GM23338 (cell line): ENCODE measurements around the gene APOOL.

Experiments
- CREB1 ChIP-seq: fragments of 250-450 bp; sonication (Bioruptor Pico); IDR thresholded peaks from 2 replicates; pipeline ENCODE4 v1.5.0; 2020; ENCODE audit warnings: low read depth, mild to moderate bottlenecking, moderate library complexity
- EZH2 ChIP-seq: fragments of 200-600 bp; sonication (generic); IDR thresholded peaks from one replicate; pipeline ENCODE4 v1.8.0; 2017; ENCODE audit warnings: antibody characterized with exemption, mild to moderate bottlenecking, low read depth; ENCODE audit not compliant: unreplicated experiment
- EZH2phosphoT487 ChIP-seq: fragments of 200-600 bp; sonication (generic); IDR thresholded peaks from one replicate; pipeline ENCODE4 v1.8.1; 2018; ENCODE audit warnings: antibody characterized with exemption; ENCODE audit not compliant: unreplicated experiment
- JUNB ChIP-seq: IDR thresholded peaks from one replicate; pipeline ENCODE4 v1.6.1; 2016; ENCODE audit warnings: antibody characterized with exemption; ENCODE audit not compliant: unreplicated experiment
- POLR2AphosphoS5 ChIP-seq: IDR thresholded peaks from 2 replicates; pipeline ENCODE4 v1.6.1; 2016; ENCODE audit warnings: antibody characterized with exemption, low read depth
- ZNF114 ChIP-seq: fragments of 250-450 bp; sonication (Bioruptor Pico); IDR thresholded peaks from 2 replicates; pipeline ENCODE4 v1.5.0; 2020; ENCODE audit warnings: mild to moderate bottlenecking, moderate library complexity
- TF ChIP-seq, protein P1 (sequence below), 2 experiments: fragments of 200-600 bp in 1 of 2; sonication (generic) in 1 of 2; conservative IDR thresholded peaks; 2 replicates each; pipeline versions ENCODE4 v1.5.1 to v1.6.1; 2016 to 2017; ENCODE audit warnings: antibody characterized with exemption in 2 of 2, low read depth in 2 of 2, mild to moderate bottlenecking in 2 of 2, moderate library complexity in 1 of 2
- TF ChIP-seq, protein P2 (sequence below): IDR thresholded peaks from one replicate; pipeline ENCODE4 v1.6.1; 2018; ENCODE audit warnings: antibody characterized with exemption; ENCODE audit not compliant: unreplicated experiment
- TF ChIP-seq, protein P3 (sequence below): IDR thresholded peaks from 2 replicates; pipeline ENCODE4 v1.6.1; 2016; ENCODE audit warnings: antibody characterized with exemption
- TF ChIP-seq, protein P4 (sequence below): fragments of 250-450 bp; sonication (Bioruptor Pico); IDR thresholded peaks from 2 replicates; pipeline ENCODE4 v1.5.0; 2020; ENCODE audit warnings: mild to moderate bottlenecking, moderate library complexity

DNA sequence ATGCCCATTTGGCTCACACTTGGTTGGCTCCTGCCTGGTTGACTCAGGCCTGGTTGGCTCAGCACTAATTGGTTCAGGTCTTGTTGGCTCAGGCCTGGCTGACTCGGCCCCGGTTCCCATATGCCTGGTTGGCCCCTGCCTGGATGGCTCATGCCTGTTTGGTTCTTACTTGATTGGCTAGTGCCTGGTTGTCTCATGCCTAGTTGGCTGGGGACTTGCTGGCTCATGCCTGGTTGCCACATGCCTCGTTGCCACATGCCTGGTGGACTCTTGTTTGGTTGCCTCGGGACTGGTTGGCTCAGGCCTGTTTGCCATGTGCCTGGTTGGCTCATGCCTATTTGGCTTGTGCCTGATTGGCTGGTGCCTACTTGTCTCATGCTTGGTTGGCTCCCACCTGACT lies 103.7 kb downstream of the APOOL start:
- TF ChIP-seq EZH2 (no peak), EZH2phosphoT487 (no peak), POLR2AphosphoS5 (no peak), ZNF114 (CRISPR knock-in tag) (no peak), CREB1 (no peak), JUNB (no peak)
- TF ChIP-seq, protein P1, sequence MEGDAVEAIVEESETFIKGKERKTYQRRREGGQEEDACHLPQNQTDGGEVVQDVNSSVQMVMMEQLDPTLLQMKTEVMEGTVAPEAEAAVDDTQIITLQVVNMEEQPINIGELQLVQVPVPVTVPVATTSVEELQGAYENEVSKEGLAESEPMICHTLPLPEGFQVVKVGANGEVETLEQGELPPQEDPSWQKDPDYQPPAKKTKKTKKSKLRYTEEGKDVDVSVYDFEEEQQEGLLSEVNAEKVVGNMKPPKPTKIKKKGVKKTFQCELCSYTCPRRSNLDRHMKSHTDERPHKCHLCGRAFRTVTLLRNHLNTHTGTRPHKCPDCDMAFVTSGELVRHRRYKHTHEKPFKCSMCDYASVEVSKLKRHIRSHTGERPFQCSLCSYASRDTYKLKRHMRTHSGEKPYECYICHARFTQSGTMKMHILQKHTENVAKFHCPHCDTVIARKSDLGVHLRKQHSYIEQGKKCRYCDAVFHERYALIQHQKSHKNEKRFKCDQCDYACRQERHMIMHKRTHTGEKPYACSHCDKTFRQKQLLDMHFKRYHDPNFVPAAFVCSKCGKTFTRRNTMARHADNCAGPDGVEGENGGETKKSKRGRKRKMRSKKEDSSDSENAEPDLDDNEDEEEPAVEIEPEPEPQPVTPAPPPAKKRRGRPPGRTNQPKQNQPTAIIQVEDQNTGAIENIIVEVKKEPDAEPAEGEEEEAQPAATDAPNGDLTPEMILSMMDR (conservative IDR thresholded peaks at IDR 0.05; ENCODE audit: low read depth in 2 of 2) = no peak
- TF ChIP-seq, protein P2, sequence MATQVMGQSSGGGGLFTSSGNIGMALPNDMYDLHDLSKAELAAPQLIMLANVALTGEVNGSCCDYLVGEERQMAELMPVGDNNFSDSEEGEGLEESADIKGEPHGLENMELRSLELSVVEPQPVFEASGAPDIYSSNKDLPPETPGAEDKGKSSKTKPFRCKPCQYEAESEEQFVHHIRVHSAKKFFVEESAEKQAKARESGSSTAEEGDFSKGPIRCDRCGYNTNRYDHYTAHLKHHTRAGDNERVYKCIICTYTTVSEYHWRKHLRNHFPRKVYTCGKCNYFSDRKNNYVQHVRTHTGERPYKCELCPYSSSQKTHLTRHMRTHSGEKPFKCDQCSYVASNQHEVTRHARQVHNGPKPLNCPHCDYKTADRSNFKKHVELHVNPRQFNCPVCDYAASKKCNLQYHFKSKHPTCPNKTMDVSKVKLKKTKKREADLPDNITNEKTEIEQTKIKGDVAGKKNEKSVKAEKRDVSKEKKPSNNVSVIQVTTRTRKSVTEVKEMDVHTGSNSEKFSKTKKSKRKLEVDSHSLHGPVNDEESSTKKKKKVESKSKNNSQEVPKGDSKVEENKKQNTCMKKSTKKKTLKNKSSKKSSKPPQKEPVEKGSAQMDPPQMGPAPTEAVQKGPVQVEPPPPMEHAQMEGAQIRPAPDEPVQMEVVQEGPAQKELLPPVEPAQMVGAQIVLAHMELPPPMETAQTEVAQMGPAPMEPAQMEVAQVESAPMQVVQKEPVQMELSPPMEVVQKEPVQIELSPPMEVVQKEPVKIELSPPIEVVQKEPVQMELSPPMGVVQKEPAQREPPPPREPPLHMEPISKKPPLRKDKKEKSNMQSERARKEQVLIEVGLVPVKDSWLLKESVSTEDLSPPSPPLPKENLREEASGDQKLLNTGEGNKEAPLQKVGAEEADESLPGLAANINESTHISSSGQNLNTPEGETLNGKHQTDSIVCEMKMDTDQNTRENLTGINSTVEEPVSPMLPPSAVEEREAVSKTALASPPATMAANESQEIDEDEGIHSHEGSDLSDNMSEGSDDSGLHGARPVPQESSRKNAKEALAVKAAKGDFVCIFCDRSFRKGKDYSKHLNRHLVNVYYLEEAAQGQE = no peak
- TF ChIP-seq, protein P3, sequence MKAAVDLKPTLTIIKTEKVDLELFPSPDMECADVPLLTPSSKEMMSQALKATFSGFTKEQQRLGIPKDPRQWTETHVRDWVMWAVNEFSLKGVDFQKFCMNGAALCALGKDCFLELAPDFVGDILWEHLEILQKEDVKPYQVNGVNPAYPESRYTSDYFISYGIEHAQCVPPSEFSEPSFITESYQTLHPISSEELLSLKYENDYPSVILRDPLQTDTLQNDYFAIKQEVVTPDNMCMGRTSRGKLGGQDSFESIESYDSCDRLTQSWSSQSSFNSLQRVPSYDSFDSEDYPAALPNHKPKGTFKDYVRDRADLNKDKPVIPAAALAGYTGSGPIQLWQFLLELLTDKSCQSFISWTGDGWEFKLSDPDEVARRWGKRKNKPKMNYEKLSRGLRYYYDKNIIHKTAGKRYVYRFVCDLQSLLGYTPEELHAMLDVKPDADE = no peak
- TF ChIP-seq, protein P4, sequence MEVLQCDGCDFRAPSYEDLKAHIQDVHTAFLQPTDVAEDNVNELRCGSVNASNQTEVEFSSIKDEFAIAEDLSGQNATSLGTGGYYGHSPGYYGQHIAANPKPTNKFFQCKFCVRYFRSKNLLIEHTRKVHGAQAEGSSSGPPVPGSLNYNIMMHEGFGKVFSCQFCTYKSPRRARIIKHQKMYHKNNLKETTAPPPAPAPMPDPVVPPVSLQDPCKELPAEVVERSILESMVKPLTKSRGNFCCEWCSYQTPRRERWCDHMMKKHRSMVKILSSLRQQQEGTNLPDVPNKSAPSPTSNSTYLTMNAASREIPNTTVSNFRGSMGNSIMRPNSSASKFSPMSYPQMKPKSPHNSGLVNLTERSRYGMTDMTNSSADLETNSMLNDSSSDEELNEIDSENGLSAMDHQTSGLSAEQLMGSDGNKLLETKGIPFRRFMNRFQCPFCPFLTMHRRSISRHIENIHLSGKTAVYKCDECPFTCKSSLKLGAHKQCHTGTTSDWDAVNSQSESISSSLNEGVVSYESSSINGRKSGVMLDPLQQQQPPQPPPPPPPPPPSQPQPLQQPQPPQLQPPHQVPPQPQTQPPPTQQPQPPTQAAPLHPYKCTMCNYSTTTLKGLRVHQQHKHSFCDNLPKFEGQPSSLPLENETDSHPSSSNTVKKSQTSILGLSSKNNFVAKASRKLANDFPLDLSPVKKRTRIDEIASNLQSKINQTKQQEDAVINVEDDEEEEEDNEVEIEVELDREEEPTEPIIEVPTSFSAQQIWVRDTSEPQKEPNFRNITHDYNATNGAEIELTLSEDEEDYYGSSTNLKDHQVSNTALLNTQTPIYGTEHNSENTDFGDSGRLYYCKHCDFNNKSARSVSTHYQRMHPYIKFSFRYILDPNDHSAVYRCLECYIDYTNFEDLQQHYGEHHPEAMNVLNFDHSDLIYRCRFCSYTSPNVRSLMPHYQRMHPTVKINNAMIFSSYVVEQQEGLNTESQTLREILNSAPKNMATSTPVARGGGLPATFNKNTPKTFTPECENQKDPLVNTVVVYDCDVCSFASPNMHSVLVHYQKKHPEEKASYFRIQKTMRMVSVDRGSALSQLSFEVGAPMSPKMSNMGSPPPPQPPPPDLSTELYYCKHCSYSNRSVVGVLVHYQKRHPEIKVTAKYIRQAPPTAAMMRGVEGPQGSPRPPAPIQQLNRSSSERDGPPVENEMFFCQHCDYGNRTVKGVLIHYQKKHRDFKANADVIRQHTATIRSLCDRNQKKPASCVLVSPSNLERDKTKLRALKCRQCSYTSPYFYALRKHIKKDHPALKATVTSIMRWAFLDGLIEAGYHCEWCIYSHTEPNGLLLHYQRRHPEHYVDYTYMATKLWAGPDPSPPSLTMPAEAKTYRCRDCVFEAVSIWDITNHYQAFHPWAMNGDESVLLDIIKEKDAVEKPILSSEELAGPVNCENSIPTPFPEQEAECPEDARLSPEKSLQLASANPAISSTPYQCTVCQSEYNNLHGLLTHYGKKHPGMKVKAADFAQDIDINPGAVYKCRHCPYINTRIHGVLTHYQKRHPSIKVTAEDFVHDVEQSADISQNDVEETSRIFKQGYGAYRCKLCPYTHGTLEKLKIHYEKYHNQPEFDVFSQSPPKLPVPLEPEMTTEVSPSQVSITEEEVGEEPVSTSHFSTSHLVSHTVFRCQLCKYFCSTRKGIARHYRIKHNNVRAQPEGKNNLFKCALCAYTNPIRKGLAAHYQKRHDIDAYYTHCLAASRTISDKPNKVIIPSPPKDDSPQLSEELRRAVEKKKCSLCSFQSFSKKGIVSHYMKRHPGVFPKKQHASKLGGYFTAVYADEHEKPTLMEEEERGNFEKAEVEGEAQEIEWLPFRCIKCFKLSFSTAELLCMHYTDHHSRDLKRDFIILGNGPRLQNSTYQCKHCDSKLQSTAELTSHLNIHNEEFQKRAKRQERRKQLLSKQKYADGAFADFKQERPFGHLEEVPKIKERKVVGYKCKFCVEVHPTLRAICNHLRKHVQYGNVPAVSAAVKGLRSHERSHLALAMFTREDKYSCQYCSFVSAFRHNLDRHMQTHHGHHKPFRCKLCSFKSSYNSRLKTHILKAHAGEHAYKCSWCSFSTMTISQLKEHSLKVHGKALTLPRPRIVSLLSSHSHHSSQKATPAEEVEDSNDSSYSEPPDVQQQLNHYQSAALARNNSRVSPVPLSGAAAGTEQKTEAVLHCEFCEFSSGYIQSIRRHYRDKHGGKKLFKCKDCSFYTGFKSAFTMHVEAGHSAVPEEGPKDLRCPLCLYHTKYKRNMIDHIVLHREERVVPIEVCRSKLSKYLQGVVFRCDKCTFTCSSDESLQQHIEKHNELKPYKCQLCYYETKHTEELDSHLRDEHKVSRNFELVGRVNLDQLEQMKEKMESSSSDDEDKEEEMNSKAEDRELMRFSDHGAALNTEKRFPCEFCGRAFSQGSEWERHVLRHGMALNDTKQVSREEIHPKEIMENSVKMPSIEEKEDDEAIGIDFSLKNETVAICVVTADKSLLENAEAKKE (CRISPR knock-in tag) = no peak
